Endothelial cell of umbilical vein (primary cell): ENCODE measurements around the gene NCLN. TPM values are rescaled to one million over a fixed set of nuclear protein-coding genes. Genes with fewer than 3 reads are reported as not detected.

ENCODE experiments used
- BruUV-seq: library from RNA; stranded (reverse); fragments of 400-500 nt; replicated peaks from 2 replicates; lab custom pipeline; 2021; lab: Mats Ljungman, UMichigan
- CTCF ChIA-PET: fragments of 300-600, 350-600 bp; sonication (Branson Sonifier 250); formaldehyde crosslinking; loops from one replicate; lab custom pipeline; 2021; ENCODE audit warnings: antibody characterized with exemption, inconsistent platforms; lab: Charles Lee
- POLR2A ChIA-PET: fragments of 300-600, 350-600 bp; sonication (Branson Sonifier 250); formaldehyde crosslinking; loops from one replicate; lab custom pipeline; 2021; ENCODE audit warnings: antibody characterized with exemption, inconsistent platforms; lab: Charles Lee
- DNase-seq: peaks from one replicate; pipeline ENCODE4 v3.0.0-alpha.2; 2011; ENCODE audit warnings: low read depth, low spot score
- FAIRE-seq: peaks from 2 replicates; lab custom pipeline; 2011; peaks lifted over from hg19 to GRCh38; lab: Jason Lieb, UNC
- H2AFZ ChIP-seq: 2 replicates; pipeline ENCODE4 v1.6.0; 2012; ENCODE audit warnings: low read depth, low read length, control low read depth, inconsistent platforms
- H3K27ac ChIP-seq: 2 replicates; pipeline ENCODE4 v1.5.1; 2011; ENCODE audit warnings: low read depth, mild to moderate bottlenecking, control low read depth, low read length, moderate library complexity; ENCODE audit not compliant: insufficient read depth
- H3K27me3 ChIP-seq, 2 experiments: 2 replicates each; pipeline versions ENCODE4 v1.6.0 to v1.6.1; 2011; ENCODE audit warnings: low read length in 2 of 2, mixed read lengths in 1 of 2; ENCODE audit not compliant: control insufficient read depth in 2 of 2, insufficient read depth in 2 of 2
- H3K36me3 ChIP-seq, 2 experiments: 2 replicates in 1 of 2; 3 replicates in 1 of 2; pipeline ENCODE4 v1.5.1; 2011; ENCODE audit warnings: low read length in 2 of 2, mild to moderate bottlenecking in 1 of 2, moderate library complexity in 1 of 2; ENCODE audit not compliant: control insufficient read depth in 2 of 2, insufficient read depth in 2 of 2; ENCODE audit errors: extremely low read depth in 1 of 2
- H3K4me1 ChIP-seq: 3 replicates; pipeline ENCODE4 v1.5.1; 2011; ENCODE audit warnings: mild to moderate bottlenecking, low read length; ENCODE audit not compliant: control insufficient read depth, insufficient read depth; ENCODE audit errors: extremely low read depth
- H3K4me2 ChIP-seq: 2 replicates; pipeline ENCODE4 v1.6.1; 2011; ENCODE audit warnings: low read length, control low read depth, mixed read lengths; ENCODE audit not compliant: insufficient read depth
- H3K4me3 ChIP-seq, 3 experiments: fragments of 200-600 bp in 1 of 3; sonication (generic), shearing (Covaris generic) in 1 of 3; replicated peaks in 1 of 3; 2 replicates each; pipeline ENCODE4 v1.5.1; 2011 to 2016; ENCODE audit warnings: control low read depth in 3 of 3, low read length in 3 of 3, mild to moderate bottlenecking in 2 of 3, inconsistent platforms in 1 of 3, low read depth in 1 of 3, moderate library complexity in 1 of 3; ENCODE audit not compliant: insufficient read depth in 1 of 3
- H3K79me2 ChIP-seq: 2 replicates; pipeline ENCODE4 v1.6.0; 2012; ENCODE audit warnings: low read length, inconsistent platforms; ENCODE audit not compliant: control insufficient read depth, insufficient read depth
- H3K9ac ChIP-seq: replicated peaks from 2 replicates; pipeline ENCODE3; 2011; ENCODE audit warnings: low read length, control low read depth; ENCODE audit not compliant: insufficient read depth; ENCODE audit errors: extremely low read depth
- H3K9me1 ChIP-seq: replicated peaks from 3 replicates; pipeline ENCODE4 v1.6.0; 2011; ENCODE audit warnings: mild to moderate bottlenecking, low read length; ENCODE audit not compliant: control insufficient read depth, insufficient read depth; ENCODE audit errors: extremely low read depth
- H3K9me3 ChIP-seq: replicated peaks from 2 replicates; pipeline ENCODE4 v1.5.1; 2012; ENCODE audit warnings: low read length, inconsistent platforms; ENCODE audit not compliant: control insufficient read depth, insufficient read depth
- H4K20me1 ChIP-seq: replicated peaks from 2 replicates; pipeline ENCODE3; 2011; ENCODE audit warnings: mild to moderate bottlenecking, low read length; ENCODE audit not compliant: control insufficient read depth, insufficient read depth; ENCODE audit errors: extremely low read depth
- EZH2 ChIP-seq: IDR thresholded peaks from 2 replicates; pipeline ENCODE4 v1.6.1; 2012; ENCODE audit warnings: borderline replicate concordance, low read depth, mild to moderate bottlenecking, moderate library complexity, low read length, inconsistent platforms; ENCODE audit not compliant: severe bottlenecking
- FOS ChIP-seq: IDR thresholded peaks from 2 replicates; pipeline ENCODE4 v1.6.1; 2011; ENCODE audit warnings: mild to moderate bottlenecking, low read length, moderate library complexity, borderline replicate concordance; ENCODE audit not compliant: insufficient read depth
- GATA2 ChIP-seq: IDR thresholded peaks from 2 replicates; pipeline ENCODE4 v1.7.0; 2011; ENCODE audit warnings: low read depth, mild to moderate bottlenecking, moderate library complexity, mixed read lengths, low read length; ENCODE audit not compliant: insufficient read length, insufficient read depth
- JUN ChIP-seq: IDR thresholded peaks from 2 replicates; pipeline ENCODE4 v1.6.1; 2011; ENCODE audit warnings: borderline replicate concordance, low read depth; ENCODE audit not compliant: insufficient read length, insufficient read depth
- MYC ChIP-seq: IDR thresholded peaks from one replicate; pipeline ENCODE4 v1.6.1; 2011; ENCODE audit warnings: mild to moderate bottlenecking, low read depth, low read length
- POLR2A ChIP-seq: IDR thresholded peaks from 2 replicates; pipeline ENCODE4 v1.6.1; 2012; ENCODE audit warnings: low read depth, mild to moderate bottlenecking, control low read depth, low read length
- POLR2AphosphoS5 ChIP-seq: IDR thresholded peaks from 2 replicates; pipeline ENCODE4 v1.6.1; 2012; ENCODE audit warnings: low read depth, mild to moderate bottlenecking, control low read depth, low read length, moderate library complexity; ENCODE audit not compliant: insufficient read depth
- dilution Hi-C: fragments of 300-500 bp; cut with MboI; formaldehyde crosslinking; loops from one replicate; pipeline ENCODE4 v1.15.0; 2019; ENCODE audit warnings: low sequenced_read_pairs; ENCODE audit not compliant: extremely low pct_ligation_motif_present
- intact Hi-C: fragments of 100-400 bp; cut with micrococcal nuclease; formaldehyde crosslinking; loops from one replicate; pipeline ENCODE4 v1.10.0; 2022
- polyA plus RNA-seq, 4 experiments: library from polyadenylated mRNA; depleted of rRNA in 3 of 4; stranded (reverse) in 3 of 4; unstranded in 1 of 4; fragments of >200 nt; gene quantifications; 2 replicates each; pipeline versions ENCODE4 v1.2.1 to v1.2.3, GENCODE V29; 2011 to 2012; ENCODE audit warnings: missing spikeins in 1 of 4
- total RNA-seq: library from RNA; stranded (reverse); gene quantifications from 2 replicates; pipeline ENCODE4 v1.2.3, GENCODE V29; 2021
- TF ChIP-seq, protein P1 (sequence below), 2 donors: IDR thresholded peaks; 1 replicate in 1 of 2; 2 replicates in 1 of 2; pipeline ENCODE4 v1.5.1; 2011; ENCODE audit warnings: low read length in 2 of 2, mild to moderate bottlenecking in 2 of 2, moderate library complexity in 2 of 2, control low read depth in 1 of 2, inconsistent platforms in 1 of 2, low read depth in 1 of 2; ENCODE audit not compliant: insufficient read depth in 1 of 2; ENCODE audit errors: extremely low read depth in 1 of 2
- TF ChIP-seq, protein P2 (sequence below): IDR thresholded peaks from 2 replicates; pipeline ENCODE4 v1.6.1; 2011; ENCODE audit not compliant: insufficient read depth, insufficient read length

Gene NCLN
- total and polyA plus RNA-seq, 2 donors (not counting 3 experiments of a cell fraction or from before 2014, with no cell fraction given), result 97.2 to 102 TPM

DNA sequence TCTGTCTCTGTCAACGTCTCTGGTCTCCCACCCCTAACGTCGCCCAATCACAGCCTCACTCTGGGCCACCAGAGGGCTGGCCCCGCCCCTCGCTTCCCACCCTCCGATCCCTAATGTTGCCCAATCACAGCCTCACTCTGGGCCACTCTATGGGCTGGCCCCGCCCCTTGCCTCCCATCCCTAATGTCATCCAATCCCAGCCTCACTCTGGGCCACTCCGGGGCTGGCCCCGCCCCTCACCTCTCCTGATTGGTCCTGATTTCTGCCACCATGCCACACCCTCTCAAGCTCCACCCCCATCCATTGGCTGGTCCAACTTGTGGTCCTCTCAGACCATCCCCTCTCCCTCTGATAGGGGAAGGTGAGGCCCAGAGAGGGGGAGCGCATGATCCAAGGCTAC lies 63.7 kb downstream of the NCLN start:
- POLR2A ChIA-PET, result no interaction called here
- FAIRE-seq (no peak), DNase-seq (no peak)
- Histone ChIP-seq H3K9me1 (no peaks in the 10 kb centered on the region), H3K9ac (no peak overlapping the region), H4K20me1 (no peaks in the 10 kb centered on the region), H3K27me3 (no peaks in the 10 kb centered on the region), H3K4me1 (no peaks in the 10 kb centered on the region), H3K4me3 (no peak overlapping the region), H3K9me3 (no peaks in the 10 kb centered on the region), H3K27ac (no peak overlapping the region), H2AFZ (no peak overlapping the region), H3K4me2 (no peak overlapping the region), H3K36me3 (no peaks in the 10 kb centered on the region), H3K79me2 (no peaks in the 10 kb centered on the region)
- TF ChIP-seq FOS, result no peak
- TF ChIP-seq POLR2A, result no peak
- no peak for TF ChIP-seq JUN
- no peak for TF ChIP-seq POLR2AphosphoS5
- TF ChIP-seq, protein P1, sequence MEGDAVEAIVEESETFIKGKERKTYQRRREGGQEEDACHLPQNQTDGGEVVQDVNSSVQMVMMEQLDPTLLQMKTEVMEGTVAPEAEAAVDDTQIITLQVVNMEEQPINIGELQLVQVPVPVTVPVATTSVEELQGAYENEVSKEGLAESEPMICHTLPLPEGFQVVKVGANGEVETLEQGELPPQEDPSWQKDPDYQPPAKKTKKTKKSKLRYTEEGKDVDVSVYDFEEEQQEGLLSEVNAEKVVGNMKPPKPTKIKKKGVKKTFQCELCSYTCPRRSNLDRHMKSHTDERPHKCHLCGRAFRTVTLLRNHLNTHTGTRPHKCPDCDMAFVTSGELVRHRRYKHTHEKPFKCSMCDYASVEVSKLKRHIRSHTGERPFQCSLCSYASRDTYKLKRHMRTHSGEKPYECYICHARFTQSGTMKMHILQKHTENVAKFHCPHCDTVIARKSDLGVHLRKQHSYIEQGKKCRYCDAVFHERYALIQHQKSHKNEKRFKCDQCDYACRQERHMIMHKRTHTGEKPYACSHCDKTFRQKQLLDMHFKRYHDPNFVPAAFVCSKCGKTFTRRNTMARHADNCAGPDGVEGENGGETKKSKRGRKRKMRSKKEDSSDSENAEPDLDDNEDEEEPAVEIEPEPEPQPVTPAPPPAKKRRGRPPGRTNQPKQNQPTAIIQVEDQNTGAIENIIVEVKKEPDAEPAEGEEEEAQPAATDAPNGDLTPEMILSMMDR (IDR thresholded peaks at IDR 0.05; ENCODE audit: extremely low read depth in 1 of 2, insufficient read depth in 1 of 2, low read depth in 1 of 2, low read length in 2 of 2), result no peak
- no peak for TF ChIP-seq MYC
- no peak for TF ChIP-seq EZH2
- TF ChIP-seq, protein P2, sequence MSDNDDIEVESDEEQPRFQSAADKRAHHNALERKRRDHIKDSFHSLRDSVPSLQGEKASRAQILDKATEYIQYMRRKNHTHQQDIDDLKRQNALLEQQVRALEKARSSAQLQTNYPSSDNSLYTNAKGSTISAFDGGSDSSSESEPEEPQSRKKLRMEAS, result no peak
- TF ChIP-seq GATA2, result no peak
- BruUV-seq, result no TSS peak
- CTCF ChIA-PET, result interaction anchor here (1.9 kb wide), 1 partner anchor 25 kb away, joined by 7 read pairs; the partner anchor contains the start of gene CELF5
- dilution Hi-C loops (no loop called here), intact Hi-C loops (no loop called here)
